Pons (tissue), 1 donor: ENCODE data around the gene GFPT2.
A peak's percentile ranks its signal among the peaks of the same experiment; 100 is the strongest.

ENCODE experiments used
- DNase-seq: peaks from one replicate; pipeline ENCODE4 v3.0.0-alpha.2; 2016; ENCODE audit warnings: low spot score

The GFPT2 gene

DNA sequence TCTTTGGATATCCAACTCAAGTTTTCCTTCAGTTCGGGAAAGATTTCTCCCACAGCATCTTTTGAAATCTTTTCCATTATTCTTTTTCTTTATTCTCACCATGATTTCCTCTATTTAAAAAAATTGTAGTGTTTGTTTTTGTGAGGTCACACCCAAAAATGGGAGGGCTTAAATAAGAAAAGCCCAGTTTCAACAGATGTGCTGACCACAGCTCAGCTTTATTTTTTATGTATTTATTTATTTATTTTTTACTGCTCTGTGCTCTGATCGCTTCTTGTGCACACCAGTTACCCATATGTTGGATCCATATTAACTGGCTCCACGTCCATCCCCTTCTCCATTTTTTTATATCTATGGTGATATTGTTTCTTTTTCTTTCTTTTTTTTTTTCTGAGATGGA is 20.3 kb downstream of the GFPT2 start:
- DNase-seq, result no peak

DNA sequence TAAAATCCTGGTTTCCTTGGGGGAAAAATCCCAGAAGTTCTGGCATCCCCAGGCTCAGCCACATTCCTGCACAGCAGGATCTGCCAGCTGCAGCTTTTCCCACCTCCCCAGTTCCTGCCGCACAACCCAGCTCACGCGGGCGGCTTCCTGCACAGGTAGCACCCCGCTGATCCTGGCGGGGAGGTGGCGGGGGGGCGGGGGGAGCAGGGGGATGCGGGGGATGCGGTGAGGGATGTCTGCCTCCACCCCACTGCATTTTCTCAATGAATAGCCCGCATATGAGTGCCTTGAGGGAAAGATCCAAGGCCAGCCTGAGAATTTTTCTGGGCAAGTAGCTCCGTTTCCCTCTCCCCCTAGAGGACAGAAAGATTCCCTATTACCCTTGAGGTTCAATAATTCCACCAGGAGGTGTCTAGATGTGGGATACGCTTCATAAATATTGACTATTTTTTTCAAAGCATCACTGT is 21.1 kb downstream of the GFPT2 start:
- no peak for DNase-seq

DNA sequence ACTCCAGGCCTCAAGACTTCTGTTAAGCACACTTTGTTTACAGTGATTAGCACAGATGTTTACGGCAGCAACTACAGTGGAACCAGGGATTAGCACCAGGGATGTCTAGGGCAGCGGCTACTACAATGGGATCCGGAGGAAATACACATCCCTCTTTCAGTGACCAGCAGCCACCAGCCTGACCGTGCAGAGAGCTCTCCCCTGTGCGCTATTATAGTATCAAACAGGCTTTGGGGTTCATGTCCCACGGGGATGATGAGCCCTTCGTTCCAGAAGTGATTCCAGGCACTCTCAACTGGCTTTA is 21.5 kb downstream of the GFPT2 start:
- DNase-seq, result no peak

DNA sequence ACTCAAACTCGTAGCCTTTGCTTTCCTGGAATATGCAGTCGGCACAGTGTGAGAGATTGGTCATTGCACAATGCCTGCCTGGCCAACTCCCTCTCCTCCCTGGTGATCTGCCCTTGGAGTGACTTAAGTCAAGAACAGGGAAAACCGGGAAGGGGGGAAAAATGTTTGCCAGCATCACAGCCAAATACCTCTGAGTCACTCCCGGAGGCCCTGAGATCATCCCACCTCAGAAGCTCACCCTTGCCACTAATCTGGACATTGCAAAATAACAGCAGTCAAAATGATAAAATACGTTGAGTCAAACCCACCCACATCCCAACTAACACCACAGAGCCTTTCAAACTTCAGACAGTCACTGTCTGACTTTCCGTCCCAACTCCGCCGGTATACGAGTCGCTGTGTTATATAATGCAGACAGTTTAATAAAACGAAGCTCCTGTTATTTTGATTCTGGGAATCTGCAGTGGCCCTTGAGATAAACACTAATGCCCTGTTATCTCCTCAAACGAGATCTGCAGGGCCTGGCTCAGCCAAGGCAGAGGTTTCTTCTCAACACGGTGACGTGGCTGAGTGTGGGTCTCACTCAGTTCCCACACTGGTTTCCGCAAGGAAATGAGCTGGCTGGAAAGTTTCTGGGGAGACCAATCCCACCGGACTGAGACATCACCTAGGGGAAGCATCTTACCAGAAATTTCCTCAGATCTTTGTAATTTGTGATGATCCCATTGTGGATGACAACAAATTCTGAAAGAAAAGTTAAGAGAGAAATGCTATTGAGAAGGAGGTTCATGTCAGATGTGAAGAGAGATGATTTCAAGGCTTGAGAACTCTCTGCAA is 22.1 kb downstream of the GFPT2 start:
- no peak for DNase-seq

DNA sequence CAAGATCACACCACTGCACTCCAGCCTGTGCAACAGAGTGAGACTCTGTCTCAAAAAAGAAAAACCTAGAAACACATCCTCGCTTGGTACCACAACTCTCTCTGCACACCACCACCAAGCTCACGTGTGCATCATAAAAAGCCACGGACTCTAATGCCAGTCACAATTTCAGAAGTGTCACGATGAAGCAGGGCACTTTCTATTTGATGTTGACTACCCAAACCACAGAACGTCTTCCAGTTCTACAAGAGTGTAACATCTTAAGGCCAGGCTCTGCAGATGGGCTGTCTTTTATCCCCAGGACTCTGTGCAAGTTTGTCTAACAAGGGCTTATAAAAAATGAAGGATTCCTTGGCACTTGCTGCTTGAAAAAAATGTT is 22.9 kb downstream of the GFPT2 start:
- no peak for DNase-seq

DNA sequence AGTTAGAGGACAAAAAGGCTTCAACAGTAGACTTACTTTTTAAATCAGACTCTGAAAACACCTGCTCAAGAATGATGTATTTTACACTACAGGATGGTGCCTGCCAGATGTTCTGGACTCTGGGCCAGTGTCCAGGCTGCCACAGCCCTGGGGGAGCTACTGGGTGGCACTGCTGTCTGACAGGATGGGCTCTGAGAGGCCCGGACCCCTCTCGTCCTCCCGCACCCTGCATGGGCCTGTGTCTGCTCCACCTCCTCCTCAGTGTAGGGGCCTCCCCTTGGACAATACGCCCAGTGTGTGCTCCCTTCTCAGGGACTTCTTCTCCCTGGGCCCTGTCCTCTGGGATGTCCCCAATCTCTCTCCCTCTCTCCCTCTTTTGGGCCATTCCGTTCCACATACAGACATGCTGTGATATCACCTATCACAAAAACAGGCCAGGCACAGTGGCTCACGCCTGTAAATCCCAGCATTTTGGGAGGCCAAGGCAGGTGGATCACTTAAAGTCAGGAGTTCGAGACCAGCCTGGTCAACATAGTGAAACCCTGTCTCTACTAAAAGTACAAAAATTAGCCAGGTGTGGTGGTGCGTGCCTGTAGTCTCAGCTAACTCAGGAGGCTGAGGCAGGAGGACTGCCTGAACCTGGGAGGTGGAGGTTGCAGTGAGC is 23.4 kb downstream of the GFPT2 start:
- no peak for DNase-seq

DNA sequence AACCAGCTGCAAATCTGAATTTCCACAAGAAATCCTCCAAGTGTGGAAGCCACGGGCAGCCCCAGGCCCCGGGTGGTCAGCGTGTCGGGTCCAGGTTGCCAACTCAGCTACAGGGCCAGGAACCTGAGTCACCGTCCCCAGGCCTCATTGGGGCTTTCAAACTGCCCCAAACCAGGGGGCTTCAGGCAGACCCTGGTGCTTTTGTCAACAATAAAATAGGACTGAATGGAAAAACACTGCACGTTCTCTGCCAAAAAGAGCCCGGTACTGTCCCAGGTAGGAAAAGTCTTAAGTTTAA is 24.0 kb downstream of the GFPT2 start:
- DNase-seq, result no peak

DNA sequence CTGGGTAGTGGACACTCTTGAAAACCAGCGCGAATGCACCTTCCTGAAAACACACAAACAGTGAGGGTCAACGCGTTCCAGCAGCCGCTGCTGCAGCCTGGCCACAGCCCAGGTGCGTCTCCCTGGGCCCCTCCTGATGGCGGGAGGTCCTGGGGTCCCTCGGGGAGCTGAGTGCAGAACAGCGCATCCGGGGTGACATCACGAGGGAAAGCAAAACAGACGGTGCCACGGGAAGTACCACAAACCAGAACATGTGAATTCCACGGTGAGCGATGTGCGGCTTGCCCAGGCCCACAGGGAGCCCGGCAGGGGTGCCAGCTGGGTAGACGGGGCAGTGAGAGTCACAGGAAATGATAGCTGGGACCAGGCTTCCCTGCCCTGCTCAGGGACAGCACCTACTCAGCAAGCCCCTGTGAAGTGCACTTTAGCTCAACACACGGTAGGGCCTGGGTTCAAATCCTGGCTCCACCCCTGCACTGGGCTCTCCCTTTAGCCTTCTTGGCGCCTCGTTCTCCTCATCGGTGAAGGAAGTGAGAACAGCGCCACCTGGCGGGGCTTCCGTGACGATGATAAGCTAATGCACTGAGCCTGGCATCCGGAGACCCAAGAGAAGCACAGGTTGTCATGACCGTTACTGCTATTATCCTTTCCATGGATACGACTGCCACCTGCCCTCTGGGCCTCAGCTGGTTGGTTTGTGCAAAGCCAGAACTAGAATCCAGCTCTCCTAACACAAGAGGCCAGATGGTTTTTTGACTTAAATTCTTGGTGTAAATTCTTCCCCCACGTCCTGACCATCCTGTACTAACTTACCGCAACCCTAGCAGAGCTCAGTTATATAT is 24.6 kb downstream of the GFPT2 start:
- peak; percentile 71 for DNase-seq

DNA sequence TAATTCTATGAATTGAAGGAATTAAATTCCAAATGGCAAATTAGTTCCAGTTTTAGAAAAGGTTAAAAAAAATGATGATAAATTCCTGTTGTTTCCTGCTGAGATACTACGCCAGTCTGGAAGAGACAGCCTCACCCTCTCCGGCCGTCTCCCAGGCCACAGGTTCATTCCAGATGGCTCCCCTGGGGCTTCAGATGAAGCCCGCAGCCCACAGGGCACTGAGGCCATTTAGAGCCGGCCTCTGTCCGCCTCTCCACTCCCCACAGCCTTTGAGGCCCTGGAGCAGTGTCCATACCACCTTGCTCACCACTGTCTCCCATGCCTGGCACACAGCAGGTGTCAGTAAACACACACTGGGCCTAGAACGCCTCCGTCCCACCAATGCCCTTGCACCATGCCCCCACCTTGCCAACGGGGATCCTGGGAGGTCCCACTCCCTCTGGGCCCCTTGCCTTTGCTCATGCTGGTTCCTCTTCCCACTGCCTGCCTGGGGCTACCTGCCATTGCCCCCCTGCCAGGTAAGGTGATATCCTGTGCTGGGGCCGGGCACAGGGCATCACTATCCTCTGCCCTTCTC is 26.1 kb downstream of the GFPT2 start:
- no peak for DNase-seq

DNA sequence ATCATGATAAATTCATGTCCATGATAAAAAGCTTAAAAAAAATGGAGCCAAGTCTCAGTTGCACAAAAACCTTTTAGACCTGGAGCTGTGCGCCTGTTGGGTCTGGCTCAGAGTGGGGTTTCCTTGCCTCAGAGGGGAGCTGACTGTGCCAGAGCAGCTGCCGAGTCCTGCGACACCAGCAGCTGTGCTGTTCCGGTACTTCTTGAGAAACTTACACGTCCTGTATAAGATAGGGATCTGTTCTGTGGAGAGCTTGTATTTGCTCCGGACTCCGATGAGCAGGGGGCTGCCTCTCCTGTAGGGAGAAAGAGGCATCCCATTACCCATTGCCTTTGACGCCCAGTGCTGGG is 28.6 kb downstream of the GFPT2 start:
- no peak for DNase-seq

DNA sequence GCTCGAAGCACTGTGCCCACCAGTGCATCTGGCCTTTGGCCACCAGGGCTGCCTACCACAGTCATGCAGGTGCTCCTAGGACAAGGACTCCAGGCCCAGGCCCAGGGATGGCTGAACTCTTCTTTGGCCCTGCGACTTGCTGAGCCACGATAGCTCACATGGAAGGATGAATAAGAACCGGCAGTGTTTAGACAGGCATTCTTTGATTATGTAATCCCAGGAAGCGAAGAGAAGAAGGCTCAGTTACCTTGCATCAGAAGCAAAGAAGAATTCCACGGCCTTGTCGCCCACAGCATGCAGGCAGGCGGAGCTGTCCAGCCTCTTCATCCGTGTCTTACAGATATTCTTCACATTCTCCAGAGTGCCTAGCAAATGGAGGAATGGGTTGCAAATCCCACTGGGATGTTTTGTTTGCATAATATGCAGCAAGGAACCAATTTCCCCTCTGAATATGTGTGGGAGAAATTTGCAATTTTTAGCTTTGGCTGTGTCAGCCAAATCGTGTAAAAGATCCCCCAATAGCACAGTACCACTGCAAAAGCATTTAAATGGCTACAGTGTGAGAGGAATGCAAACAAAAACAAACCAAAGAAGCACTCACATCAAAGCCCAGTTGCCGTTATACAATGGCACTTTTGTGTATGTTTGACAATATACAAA is 29.1 kb downstream of the GFPT2 start:
- peak; percentile 46 for DNase-seq

DNA sequence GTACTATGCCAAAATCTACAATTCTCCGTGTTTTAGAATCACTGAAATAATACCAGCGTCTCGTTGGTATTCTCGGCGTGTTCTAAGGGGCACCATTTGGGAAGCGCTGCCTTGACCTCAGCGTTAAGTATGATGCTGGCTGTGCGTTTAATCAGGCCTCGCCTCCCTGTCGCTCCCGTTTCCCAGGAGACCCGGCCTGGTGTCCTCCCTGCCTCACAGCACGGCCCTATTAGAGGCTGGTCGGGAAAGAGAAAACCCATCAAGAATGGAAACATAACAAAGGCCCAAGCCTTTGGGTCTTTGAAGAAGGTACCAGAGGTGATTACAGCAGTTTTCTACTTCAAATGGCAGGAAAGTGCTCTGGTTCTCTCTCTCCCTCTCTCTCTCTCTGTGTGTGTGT is 30.0 kb downstream of the GFPT2 start:
- DNase-seq, result no peak

DNA sequence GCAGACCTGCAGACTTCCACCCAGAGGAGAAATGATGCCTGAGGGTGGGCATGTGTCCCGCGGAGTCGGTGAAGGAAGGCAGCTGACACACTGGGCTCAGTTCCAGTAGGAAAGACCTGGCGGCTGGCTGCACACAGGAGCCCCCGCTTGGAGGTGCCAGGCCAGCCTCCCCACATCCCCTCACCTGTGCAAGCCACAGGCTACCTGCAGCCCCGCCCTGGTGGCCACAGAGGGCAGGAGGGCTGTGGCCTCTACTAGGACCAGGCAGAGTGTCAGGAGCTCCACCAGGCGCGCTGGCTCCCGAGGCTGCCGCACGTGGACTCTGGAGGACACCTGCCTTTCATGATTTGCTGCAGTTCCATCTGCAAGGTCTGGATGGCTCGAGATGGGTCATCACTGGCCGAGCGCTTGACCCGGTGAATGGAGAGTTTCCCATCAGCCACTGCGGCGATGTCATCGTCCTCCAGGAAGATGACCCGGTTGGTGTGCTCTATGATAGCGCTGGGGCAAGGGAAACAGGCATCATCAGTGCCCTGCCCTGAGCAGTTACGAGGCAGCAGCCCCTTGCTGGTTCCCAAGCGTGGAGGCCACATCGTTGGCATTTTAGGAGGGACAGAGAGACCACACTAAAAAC is 34.6 kb downstream of the GFPT2 start:
- no peak for DNase-seq

DNA sequence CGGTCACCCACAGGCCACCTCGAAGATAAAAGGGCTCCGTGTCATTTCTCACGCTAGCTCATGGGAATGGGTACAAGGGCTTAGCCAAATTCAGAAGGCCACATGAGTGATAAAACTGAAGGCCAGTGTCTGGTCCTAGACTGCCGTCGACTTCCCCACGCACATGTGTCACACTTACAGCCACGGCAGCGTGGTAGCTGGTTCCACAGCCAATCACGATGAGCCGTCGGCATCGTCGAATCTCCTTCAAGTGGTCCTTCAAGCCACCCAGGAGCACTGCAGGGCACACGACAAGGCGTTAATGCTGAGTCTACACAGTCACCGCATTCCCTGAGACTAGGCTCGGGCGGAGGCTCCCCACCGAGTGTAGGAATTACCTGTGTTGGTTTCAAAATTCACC is 36.5 kb downstream of the GFPT2 start:
- DNase-seq, result no peak

DNA sequence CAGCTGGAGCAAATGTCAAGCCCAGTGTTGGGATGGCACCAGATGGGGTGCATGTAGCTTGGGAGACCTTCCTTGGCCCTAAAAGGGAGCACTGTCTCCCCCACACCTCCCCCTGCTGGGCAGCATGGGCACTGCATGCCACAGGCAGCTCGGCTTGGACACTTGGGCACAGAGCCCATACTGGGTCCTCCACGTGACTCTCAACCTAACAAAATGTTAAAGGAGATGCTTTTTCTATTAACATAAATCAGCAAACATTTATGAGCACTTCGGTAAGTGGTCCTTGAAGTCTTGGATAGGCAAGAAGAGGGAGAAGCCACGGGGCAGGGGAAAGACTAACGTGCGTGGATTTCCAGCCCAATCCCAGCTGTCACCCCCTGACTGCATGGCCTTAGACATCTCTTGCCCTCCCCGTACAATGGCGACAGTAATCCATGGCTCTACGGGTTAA is 37.3 kb downstream of the GFPT2 start:
- DNase-seq, result peak; percentile 50

DNA sequence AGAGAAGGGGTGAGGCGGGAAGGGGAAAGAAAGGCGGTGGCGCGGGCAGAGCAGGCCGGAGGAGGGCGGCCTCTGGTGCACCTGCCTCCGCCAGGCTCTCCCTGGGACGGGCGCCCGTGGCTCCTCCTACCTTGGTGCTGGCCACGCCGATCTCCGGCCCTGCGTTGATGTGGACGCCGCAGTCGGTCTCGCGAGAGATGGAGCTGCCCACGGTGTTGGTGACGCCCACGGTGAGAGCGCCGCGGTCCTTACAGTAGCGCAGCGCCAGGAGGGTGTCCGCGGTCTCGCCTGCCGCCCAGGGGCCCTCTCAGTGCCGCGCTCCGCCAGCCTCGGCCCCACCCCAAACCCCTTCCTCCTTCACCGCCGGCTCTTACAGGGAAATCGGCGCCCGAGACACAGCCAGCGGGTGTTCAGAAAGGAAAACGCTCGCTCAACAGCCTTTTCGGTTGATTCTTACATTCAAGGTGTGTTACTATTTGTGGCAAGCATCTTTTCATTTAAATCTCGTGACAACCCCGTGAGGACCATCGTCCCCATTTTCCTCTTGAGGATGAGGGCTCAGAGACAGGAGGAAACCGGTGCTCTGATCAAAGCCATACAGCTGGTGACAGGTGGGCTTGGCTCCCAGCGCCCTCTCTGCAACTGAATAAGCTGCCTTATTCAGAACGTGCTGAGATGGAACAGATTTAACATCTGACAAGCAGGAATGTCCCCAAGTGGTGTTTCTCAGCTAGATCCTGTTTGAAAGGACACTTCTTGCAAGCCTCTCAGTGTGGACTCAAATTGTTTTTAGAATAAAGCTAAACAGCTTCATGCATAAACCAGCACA is 39.2 kb downstream of the GFPT2 start:
- no peak for DNase-seq

DNA sequence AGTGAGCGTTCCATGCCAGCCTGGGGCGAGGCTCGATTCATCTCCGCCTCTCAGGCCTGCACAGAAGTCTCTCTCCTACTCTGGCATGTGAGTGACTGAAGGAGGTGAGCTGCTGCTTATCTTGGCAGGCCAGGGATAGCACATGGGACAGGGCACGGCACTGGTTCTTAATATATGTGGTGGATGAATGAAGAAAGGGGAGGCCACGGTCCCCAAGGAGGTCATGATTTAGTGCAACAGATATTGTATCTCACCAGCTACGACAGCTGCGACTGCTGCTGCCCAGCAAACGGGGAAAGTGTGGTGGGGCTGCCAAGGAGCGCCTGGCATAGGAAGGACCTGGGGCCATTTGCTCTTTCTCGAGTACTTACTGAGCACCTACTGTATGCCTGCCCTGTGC is 41.9 kb downstream of the GFPT2 start:
- DNase-seq, result no peak

DNA sequence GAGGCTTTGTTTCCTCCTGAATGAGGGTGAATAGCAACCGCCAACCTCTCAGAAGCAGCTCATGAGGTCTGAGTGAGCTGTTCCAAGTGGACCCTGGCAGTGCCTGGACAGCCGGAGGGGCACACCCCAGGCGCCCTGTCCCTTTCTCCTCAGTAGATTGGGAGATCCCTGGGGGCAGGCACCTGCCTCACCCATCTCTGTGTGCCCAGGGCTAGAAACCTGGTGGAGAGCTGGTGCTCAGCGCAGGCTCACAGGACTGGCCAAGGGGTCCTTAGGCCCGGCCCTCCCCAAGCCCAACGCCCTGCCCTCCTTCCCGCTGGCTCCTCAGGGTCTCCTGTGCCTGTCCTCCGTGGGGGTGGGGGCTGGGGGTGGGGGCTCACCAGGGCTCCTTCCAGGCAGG is 46.3 kb downstream of the GFPT2 start:
- DNase-seq, result no peak

DNA sequence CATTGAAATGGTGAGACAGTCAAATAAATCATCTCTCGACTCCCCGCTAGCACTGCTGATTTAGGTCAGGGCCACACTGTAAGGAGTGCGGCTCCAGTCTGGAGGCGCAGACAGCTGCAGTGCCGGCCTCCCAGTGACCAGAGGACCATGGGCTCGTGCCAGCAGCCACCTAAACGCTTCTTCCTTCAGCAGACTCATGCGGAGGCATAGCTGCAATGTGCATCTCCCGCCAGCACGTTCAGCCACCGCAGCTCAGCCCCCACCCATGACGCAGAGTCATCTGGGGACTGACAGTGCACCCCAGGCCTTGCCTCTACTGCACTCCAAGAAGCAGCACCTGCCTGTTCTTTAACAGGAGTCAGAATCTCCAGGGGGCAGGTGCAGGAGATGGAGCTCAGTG is 47.7 kb downstream of the GFPT2 start:
- DNase-seq, result no peak

DNA sequence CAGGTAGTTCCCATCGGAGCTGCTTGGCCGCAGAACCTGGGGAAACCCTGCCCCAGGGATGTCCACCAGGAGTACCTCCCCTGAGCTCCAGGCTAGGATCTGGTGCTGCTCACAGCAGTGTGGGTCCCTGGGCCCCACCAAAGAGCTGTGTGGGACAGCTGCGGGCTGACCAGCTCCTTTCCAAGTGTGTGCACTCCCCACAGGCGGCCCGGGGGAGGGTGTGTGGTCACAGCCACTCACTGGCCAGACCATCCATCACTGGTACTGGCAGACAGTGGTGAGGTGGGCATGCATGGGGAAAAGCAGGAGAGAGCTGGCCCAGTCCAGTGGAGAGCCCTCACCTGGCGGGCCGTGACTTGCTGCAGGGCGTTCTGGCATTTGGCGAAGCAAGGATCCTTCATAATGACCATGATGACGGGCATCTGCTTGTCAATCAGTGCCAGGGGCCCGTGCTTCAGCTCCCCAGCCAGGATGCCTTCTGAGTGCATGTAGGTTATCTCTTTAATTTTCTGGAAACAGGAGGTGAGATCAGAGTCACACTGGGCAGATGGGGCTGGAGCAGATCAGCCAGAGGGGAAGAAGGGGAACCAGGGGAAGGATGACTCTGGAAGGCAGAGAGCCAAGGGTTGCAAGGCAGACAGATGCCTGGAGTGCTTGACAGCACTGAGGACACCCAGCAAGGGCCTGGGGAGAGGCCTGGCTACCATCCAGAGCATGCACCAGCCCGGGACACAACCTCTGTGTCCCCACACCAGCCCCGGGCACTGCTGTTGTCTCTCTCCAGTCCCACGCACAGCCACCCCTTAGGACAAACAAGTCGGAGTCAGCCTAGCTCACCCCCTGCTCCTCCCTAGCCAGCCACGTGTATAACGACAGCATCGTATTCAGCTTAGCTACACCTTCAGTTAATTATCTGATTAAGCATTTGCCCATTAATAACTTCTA is 48.4 kb downstream of the GFPT2 start:
- no peak for DNase-seq
